Activated CD4-positive, alpha-beta memory T cell treated with anti-CD3 and anti-CD28 coated beads for 36 hours (primary cell): Measurements from ENCODE around the gene ZNF814. TPM values are rescaled to one million over a fixed set of nuclear protein-coding genes. Genes with fewer than 3 reads are reported as not detected.
"Not testable (repeated sequence)": the region's sequence is repeated elsewhere in the genome, so short reads cannot be mapped to it uniquely, and the experiment has no call there.

Experiments used
- CTCF ChIA-PET: fragments of 350-600 bp; sonication (Branson Sonifier 250); formaldehyde crosslinking; loops from one replicate; lab custom pipeline; 2021; ENCODE audit warnings: antibody characterized with exemption, inconsistent platforms; lab: Charles Lee
- POLR2A ChIA-PET: fragments of 350-600 bp; sonication (Branson Sonifier 250); formaldehyde crosslinking; loops from one replicate; lab custom pipeline; 2021; ENCODE audit warnings: antibody characterized with exemption; lab: Charles Lee
- DNase-seq: peaks from one replicate; pipeline ENCODE4 v3.0.0-alpha.2; 2020
- H3K27ac Mint-ChIP-seq: one replicate; pipeline ENCODE4 v1.8.0; 2021; ENCODE audit warnings: mixed read lengths
- H3K27me3 Mint-ChIP-seq: one replicate; pipeline ENCODE4 v1.8.0; 2021; ENCODE audit warnings: mixed read lengths
- H3K36me3 Mint-ChIP-seq: one replicate; pipeline ENCODE4 v1.8.0; 2021; ENCODE audit warnings: mixed read lengths
- H3K4me1 Mint-ChIP-seq: one replicate; pipeline ENCODE4 v1.8.0; 2021; ENCODE audit warnings: low read depth, mixed read lengths
- H3K4me3 Mint-ChIP-seq: one replicate; pipeline ENCODE4 v1.8.0; 2021; ENCODE audit warnings: mild to moderate bottlenecking, mixed read lengths
- H3K9me3 Mint-ChIP-seq: one replicate; pipeline ENCODE4 v1.8.0; 2021; ENCODE audit warnings: mixed read lengths
- intact Hi-C: fragments of 100-400 bp; cut with micrococcal nuclease; formaldehyde crosslinking; loops from one replicate; pipeline ENCODE4 v1.15.1; 2023
- total RNA-seq, 2 experiments: library from RNA; stranded (reverse); gene quantifications; one replicate each; pipeline ENCODE4 v1.2.3, GENCODE V29; 2021

The ZNF814 gene
- total RNA-seq, result 10 to 100 TPM; 10.4 to 12.4 TPM

- Mint-ChIP-seq H3K4me1 (peaks cover 19% of the 10 kb centered on the region), H3K9me3 (peaks cover 48% of the 10 kb centered on the region), H3K27ac (peak within 1 kb of the TSS; percentile 61), H3K4me3 (peak within 1 kb of the TSS; percentile 86), H3K36me3 (peaks cover 55% of the 10 kb centered on the region), H3K27me3 (no peaks in the 10 kb centered on the region)
- CTCF ChIA-PET, result no interaction called here
- intact Hi-C loops, result loop anchor here (10.0 kb wide), 1 partner anchor 266 kb away; the partner anchor contains the start of gene ZNF329
- DNase-seq, result peak; percentile 88
- POLR2A ChIA-PET, result no interaction called here
Measured at GRCh38 chr19:57888560-57889231, at the start of gene ZNF814. Gene ZNF814 (minus strand): TSS chr19:57889037. CDS start chr19:57888802, 235 bp downstream.

- H3K9me3 Mint-ChIP-seq, result peaks cover 78% of the 10 kb centered on the region
- no peak for DNase-seq
- peaks cover 5% of the 10 kb centered on the region for H3K4me1 Mint-ChIP-seq
- CTCF ChIA-PET, result no interaction called here
- no peak overlapping the region for H3K4me3 Mint-ChIP-seq
- intact Hi-C loops, result no loop called here
- H3K27me3 Mint-ChIP-seq, result peaks cover 1% of the 10 kb centered on the region
- POLR2A ChIA-PET, result no interaction called here
- H3K27ac Mint-ChIP-seq, result no peak overlapping the region
- H3K36me3 Mint-ChIP-seq, result peaks cover 70% of the 10 kb centered on the region
Measured at GRCh38 chr19:57935731-57936130, 46.9 kb upstream of the ZNF814 start.

GRCh38 chr19:57934820-57935665, 46.2 kb upstream of the ZNF814 start, which contains the start of gene ZNF418:
Gene ZNF418 (minus strand): TSS chr19:57935402. CDS start chr19:57933822, 1,580 bp downstream.
- intact Hi-C loops, result no loop called here
- ChIA-PET CTCF (no interaction called here), POLR2A (no interaction called here)
- H3K9me3 Mint-ChIP-seq, result peaks cover 81% of the 10 kb centered on the region
- peak; percentile 64 for DNase-seq
- peaks cover 74% of the 10 kb centered on the region for H3K36me3 Mint-ChIP-seq
- peaks cover 5% of the 10 kb centered on the region for H3K4me1 Mint-ChIP-seq
- peak within 1 kb of the TSS; percentile 78 for H3K4me3 Mint-ChIP-seq
- H3K27ac Mint-ChIP-seq, result no peak within 1 kb of the TSS
- peaks cover 1% of the 10 kb centered on the region for H3K27me3 Mint-ChIP-seq

GRCh38 chr19:57927587-57927986, 38.8 kb upstream of the ZNF814 start:
- POLR2A ChIA-PET, result no interaction called here
- Mint-ChIP-seq H3K9me3 (peaks cover 70% of the 10 kb centered on the region), H3K4me3 (no peak overlapping the region), H3K27ac (no peak overlapping the region), H3K27me3 (no peaks in the 10 kb centered on the region), H3K4me1 (no peaks in the 10 kb centered on the region), H3K36me3 (peaks cover 52% of the 10 kb centered on the region)
- CTCF ChIA-PET, result no interaction called here
- intact Hi-C loops, result no loop called here
- no peak for DNase-seq

- ChIA-PET CTCF (interaction anchor here (0.6 kb wide), 2 partner anchors 86 to 406 kb away, joined by 3 read pairs; partner anchors contain the start of gene ZNF606), POLR2A (interaction anchor here (0.9 to 1.0 kb wide), 2 partner anchors 97 to 283 kb away, joined by 3 read pairs; partner anchors contain the start of gene ZNF211)
- H3K9me3 Mint-ChIP-seq, result peaks cover 52% of the 10 kb centered on the region
- peaks cover 28% of the 10 kb centered on the region for H3K4me1 Mint-ChIP-seq
- H3K4me3 Mint-ChIP-seq, result peak within 1 kb of the TSS; percentile 88
- not testable (repeated sequence) for H3K27me3 Mint-ChIP-seq
- peak within 1 kb of the TSS; percentile 83 for H3K27ac Mint-ChIP-seq
- peak; percentile 91 for DNase-seq
- H3K36me3 Mint-ChIP-seq, result peaks cover 60% of the 10 kb centered on the region
- intact Hi-C loops, result loop anchor here (1.0 to 10.0 kb wide), 6 partner anchors 31 to 488 kb away; partner anchors contain the start of genes ZNF256, ZNF329, ZNF416 and ZNF584
Measured at GRCh38 chr19:57916168-57916995, 27.5 kb upstream of the ZNF814 start, which contains the start of gene ZNF417. Gene ZNF417 (minus strand): TSS chr19:57916592. CDS start chr19:57916411, 181 bp downstream.

- peaks cover 28% of the 10 kb centered on the region for H3K4me1 Mint-ChIP-seq
- CTCF ChIA-PET, result interaction anchor here (1.3 kb wide), 1 partner anchor 12 kb away, joined by 4 read pairs; no protein-coding TSS in a partner anchor
- peaks cover 56% of the 10 kb centered on the region for H3K9me3 Mint-ChIP-seq
- POLR2A ChIA-PET, result no interaction called here
- intact Hi-C loops, result loop anchor here (10.0 kb wide), 2 partner anchors 340 to 490 kb away; partner anchors contain the start of genes ZNF416 and ZNF584
- DNase-seq, result no peak
- H3K27ac Mint-ChIP-seq, result no peak overlapping the region
- H3K4me3 Mint-ChIP-seq, result no peak overlapping the region
- H3K36me3 Mint-ChIP-seq, result peaks cover 67% of the 10 kb centered on the region
- no peaks in the 10 kb centered on the region for H3K27me3 Mint-ChIP-seq
Measured at GRCh38 chr19:57914531-57914930, 25.7 kb upstream of the ZNF814 start.

- DNase-seq, result no peak
- CTCF ChIA-PET, result no interaction called here
- Mint-ChIP-seq H3K4me1 (peaks cover 9% of the 10 kb centered on the region), H3K36me3 (peaks cover 65% of the 10 kb centered on the region), H3K27me3 (no peaks in the 10 kb centered on the region), H3K27ac (no peak overlapping the region), H3K9me3 (peaks cover 67% of the 10 kb centered on the region), H3K4me3 (no peak overlapping the region)
- POLR2A ChIA-PET, result no interaction called here
- intact Hi-C loops, result no loop called here
Measured at GRCh38 chr19:57907394-57907793, 18.6 kb upstream of the ZNF814 start.

GRCh38 chr19:57905258-57905657, 16.4 kb upstream of the ZNF814 start:
- H3K27ac Mint-ChIP-seq, result peak overlapping the region; percentile 67
- POLR2A ChIA-PET, result no interaction called here
- no peak for DNase-seq
- no peaks in the 10 kb centered on the region for H3K27me3 Mint-ChIP-seq
- CTCF ChIA-PET, result no interaction called here
- peaks cover 58% of the 10 kb centered on the region for H3K9me3 Mint-ChIP-seq
- H3K36me3 Mint-ChIP-seq, result peaks cover 50% of the 10 kb centered on the region
- H3K4me3 Mint-ChIP-seq, result no peak overlapping the region
- H3K4me1 Mint-ChIP-seq, result peaks cover 6% of the 10 kb centered on the region
- intact Hi-C loops, result no loop called here

GRCh38 chr19:57903618-57904184, 14.9 kb upstream of the ZNF814 start:
- H3K4me1 Mint-ChIP-seq, result peaks cover 6% of the 10 kb centered on the region
- intact Hi-C loops, result loop anchor here (5.0 kb wide), 1 partner anchor 166 kb away; no protein-coding TSS in a partner anchor
- H3K9me3 Mint-ChIP-seq, result peaks cover 54% of the 10 kb centered on the region
- no peak for DNase-seq
- H3K36me3 Mint-ChIP-seq, result peaks cover 40% of the 10 kb centered on the region
- no peak overlapping the region for H3K27ac Mint-ChIP-seq
- ChIA-PET POLR2A (no interaction called here), CTCF (interaction anchor here (0.7 to 1.6 kb wide), 2 partner anchors 11 to 31 kb away, joined by 3 to 4 read pairs; no protein-coding TSS in a partner anchor)
- no peak overlapping the region for H3K4me3 Mint-ChIP-seq
- no peaks in the 10 kb centered on the region for H3K27me3 Mint-ChIP-seq

GRCh38 chr19:57900311-57900710, 11.5 kb upstream of the ZNF814 start:
- H3K4me3 Mint-ChIP-seq, result no peak overlapping the region
- H3K36me3 Mint-ChIP-seq, result peaks cover 18% of the 10 kb centered on the region
- peaks cover 34% of the 10 kb centered on the region for H3K9me3 Mint-ChIP-seq
- intact Hi-C loops, result loop anchor here (5.0 kb wide), 1 partner anchor 163 kb away; no protein-coding TSS in a partner anchor
- ChIA-PET POLR2A (no interaction called here), CTCF (no interaction called here)
- DNase-seq, result no peak
- H3K4me1 Mint-ChIP-seq, result peaks cover 4% of the 10 kb centered on the region
- no peak overlapping the region for H3K27ac Mint-ChIP-seq
- no peaks in the 10 kb centered on the region for H3K27me3 Mint-ChIP-seq

GRCh38 chr19:57890706-57891105, 1.9 kb upstream of the ZNF814 start:
- H3K4me3 Mint-ChIP-seq, H3K27me3 Mint-ChIP-seq, intact Hi-C loops, POLR2A ChIA-PET, DNase-seq, CTCF ChIA-PET, H3K27ac Mint-ChIP-seq: not testable (repeated sequence)
- Mint-ChIP-seq H3K9me3 (peaks cover 36% of the 10 kb centered on the region), H3K36me3 (peaks cover 37% of the 10 kb centered on the region), H3K4me1 (peaks cover 19% of the 10 kb centered on the region)
